Right hindlimb (tissue), 1 donor: ENCODE results near the gene DNALI1.
"Not testable (repeated sequence)": the region's sequence is repeated elsewhere in the genome, so short reads cannot be mapped to it uniquely, and the experiment has no call there.

Source experiments
- DNase-seq: peaks from one replicate; pipeline ENCODE4 v3.0.0-alpha.2; 2018

The DNALI1 gene

DNA sequence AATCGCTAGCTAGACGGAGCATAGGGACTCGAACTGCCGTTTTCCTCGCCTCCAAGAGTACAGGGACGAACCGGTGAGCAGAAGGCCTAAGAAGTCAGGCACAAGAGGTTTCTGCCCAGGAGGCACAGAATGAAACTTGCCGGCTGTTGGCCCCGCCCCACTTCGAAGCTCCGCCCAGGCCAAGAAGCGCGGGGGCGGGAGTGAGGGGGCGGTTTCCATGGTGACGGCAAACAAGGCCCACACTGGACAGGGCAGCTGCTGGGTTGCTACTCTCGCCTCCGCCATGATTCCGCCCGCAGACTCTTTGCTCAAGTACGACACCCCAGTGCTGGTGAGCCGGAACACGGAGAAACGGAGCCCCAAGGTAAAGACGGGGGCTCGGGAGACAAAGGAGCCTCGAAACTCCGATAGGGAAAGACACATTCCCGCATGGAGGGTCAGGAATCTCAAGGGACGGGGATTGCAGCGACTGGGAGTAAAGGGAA, at the start of gene DNALI1:
Gene DNALI1, plus strand, starts transcription at position 229 of the 485 bp plus-strand sequence. Its CDS starts 55 bp downstream, at position 284.
- peak; percentile 92 for DNase-seq

DNA sequence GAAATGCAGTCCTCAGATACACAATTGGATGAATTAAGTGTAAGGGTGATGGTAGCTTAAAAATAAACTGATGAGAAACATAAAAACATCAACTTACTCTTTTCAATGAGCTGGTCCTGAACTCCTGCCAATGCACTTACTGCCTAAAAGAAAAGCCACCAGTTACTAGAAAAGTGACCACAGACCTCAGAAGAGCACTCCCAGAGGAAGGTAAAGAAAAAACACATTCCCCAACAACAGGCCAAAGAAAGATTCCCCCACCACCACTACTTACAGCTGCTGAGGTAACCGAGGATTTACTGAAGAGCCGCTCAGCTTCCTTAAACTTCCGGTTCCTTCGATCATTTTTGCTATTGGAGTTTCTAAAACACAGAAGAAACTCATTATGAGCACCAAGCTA, 47.6 kb upstream of the DNALI1 start:
- no peak for DNase-seq

DNA sequence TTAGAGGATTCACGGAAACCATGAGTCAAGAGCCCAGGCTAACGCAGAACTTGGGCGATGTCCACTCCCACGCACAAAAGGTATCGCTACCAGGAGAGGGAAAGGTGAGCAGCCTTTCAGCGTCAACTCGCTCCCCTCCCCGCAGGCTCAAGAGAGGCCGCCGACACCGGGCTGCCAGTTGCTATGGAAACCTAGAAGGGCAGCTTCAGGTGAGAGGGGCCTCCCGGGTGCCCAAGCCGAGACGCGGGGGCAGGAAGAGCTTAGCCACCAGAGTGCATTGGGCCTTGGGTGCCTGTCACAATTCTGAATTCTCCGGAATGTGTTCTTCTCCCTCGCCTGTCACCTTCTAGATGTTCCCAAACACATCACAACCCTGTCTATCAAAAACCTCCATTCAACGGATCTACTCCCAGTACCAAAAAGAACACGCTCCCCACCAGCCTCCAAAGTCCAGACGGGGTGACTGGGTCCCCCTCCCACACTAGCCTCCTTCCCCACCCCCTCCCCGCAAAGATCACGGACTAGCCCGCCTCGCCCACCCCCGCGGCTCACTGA, 42.9 kb upstream of the DNALI1 start:
- peak; percentile 39 for DNase-seq

DNA sequence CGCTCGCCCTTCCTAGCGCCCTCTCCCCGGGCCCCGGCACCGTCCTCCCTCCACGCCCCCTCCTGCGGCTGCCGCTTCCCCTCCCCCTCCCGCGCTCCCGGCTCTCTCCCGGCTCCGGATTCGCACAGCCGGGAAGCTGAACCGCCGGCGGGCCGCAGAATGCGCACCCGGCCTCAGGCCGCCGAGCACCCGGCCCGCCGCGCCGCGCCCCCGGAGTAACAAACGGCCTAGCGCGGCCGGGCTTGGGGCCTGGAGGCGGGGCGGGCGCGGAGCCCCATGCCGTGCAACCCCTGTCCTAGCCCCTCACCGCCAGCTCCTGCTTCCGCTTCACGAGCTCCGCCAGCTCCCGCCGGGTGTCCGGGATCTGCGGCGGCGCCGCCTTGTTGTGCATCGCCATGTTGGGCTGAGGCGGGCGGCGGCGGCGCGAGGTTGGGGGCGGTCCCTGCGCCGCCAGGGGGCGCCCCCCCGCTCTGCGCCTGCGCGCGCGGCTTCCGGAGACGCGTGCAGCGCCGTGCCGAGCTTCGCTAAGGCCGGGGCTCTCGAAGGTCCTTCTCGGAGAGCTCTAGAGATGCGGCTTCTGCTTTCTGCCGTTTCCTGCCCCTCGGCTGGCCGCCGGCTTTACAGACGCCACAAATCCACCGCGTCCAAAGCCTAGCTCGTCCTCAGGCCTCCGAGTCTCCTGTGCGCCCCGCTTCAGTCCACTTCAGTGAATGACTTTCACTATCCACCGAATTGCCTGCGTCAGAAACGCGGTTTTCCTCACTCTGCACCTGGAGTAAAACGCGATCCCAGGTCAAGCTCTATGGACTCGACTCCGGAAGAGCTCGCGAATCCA, 42.2 kb upstream of the DNALI1 start, which contains the start of gene MEAF6:
Gene MEAF6, minus strand, starts transcription at position 417 of the 835 bp plus-strand sequence. Its CDS starts 20 bp downstream, at position 397.
- peak; percentile 91 for DNase-seq

DNA sequence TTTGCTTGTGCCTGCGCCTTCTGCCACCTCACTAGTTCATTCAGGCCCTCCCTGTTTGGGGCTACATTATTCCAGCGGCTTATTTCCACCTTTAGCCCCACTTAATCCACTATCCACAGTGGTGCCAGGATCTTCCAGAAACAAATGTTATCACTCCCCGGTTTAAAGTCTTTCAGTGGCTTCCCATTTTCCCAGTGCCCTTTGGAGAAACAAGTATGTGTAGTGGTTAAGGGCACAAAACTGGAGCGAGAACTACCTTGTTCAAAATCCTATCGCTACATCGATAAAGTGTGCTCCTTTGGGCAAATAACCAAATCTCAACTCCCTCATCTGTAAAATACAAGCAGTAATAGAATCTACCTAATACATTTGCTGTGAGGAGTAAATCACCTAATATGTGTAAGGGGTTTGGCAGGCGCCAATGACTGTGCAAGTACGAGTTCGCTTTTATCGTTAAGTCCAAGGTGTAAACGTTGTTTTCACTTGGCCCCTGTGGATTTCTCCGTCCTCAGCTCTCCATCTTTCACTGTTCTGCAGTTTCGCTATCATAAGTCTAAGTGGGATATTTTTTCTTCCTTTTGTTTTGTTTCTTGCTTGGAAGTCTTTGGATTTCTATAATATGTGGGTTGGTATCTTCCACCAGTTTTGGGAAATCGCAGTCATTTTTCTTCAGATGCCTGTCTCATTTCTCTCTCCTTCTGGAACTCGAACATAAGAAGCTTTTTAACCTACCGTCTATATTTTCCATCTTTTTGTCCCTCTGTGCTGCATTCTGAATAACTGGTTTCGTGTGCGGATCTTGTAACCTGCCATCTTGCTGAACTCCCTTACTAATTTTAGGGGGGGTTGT, 41.3 kb upstream of the DNALI1 start:
- DNase-seq, result no peak

DNA sequence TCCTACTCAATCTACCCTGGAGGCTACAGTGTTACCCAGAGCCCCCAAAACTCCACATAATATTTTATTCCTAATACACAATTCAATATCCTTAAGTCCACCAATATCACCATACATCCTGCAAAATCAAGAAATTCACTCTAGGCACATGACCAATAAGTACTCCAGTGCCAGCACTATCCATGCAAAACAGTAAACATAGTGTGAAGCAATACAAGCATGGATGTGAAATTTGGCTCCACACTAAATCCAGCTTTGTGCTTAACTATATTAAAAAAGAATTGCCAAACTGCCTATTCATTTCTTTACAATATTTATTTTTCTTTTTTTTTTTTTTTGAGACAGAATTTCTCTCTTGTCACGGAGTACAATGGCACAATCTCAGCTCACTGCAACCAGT, 39.2 kb upstream of the DNALI1 start:
- no peak for DNase-seq

DNA sequence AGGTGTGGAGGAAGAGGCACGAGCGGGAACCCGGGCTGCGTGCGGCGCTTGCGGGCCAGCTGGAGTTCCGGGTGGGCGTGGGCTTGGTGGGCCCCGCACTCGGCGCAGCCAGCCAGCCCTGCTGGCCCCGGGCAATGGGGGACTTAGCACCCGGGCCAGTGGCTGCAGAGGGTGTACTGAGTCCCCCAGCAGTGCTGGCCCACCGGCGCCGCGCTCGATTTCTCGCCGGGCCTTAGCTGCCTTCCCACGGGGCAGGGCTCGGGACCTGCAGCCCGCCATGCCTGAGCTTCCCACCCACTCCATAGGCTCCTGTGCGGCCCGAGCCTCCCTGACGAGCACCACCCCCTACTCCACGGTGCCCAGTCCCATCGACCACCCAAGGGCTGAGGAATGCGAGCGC, 38.5 kb upstream of the DNALI1 start:
- not testable (repeated sequence) for DNase-seq

DNA sequence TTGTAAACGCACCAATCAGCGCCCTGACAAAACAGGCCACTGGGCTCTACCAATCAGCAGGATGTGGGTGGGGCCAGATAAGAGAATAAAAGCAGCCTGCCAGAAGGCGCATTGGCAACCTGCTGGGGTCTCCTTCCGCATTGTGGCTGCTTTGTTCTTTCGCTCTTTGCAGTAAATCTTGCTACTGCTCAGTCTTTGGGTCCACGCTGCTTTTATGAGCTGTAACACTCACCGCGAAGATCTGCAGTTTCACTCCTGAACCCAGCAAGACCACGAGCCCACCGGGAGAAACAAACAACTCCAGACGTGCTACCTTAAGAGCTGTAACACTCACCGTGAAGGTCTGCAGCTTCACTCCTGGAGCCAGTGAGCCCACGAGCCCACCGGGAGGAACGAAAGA, 37.8 kb upstream of the DNALI1 start:
- not testable (repeated sequence) for DNase-seq

DNA sequence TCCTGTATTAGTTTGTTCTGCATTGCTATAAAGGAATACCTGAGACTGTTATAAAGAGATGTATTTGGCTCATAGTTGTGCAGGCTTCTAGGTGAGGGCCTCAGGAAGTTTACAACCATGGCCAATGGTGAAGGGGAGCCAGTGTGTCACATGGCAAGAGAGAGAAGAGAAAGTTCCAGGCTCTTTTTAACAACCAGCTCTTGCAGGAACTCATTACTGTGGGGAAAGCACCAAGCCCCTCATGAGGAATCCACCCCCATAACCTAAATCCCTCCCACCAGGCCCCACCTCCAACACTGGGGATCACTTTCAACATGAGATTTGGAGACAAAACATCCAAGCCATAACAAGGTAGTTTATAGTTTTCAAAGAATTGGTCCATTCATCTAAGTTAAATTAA, 37.1 kb upstream of the DNALI1 start:
- DNase-seq, result no peak

DNA sequence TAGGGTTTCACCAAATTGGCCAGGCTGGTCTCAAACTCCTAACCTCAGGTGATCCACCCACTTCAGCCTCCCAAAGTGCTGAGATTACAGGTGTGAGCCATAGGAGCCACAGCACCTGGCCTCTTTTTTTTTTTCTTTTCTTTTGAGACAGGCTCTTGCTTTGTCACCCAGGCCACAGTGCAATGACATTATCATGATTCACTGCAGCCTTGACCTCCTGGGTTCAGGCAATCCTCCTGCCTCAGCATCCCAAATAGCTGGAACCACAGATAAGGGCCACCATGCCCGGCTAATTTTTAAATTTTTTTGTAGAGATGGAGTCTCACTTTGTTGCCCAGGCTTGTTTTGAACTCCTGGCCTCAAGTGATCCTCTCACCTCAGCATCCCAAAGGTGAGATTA, 26.9 kb upstream of the DNALI1 start:
- DNase-seq, result not testable (repeated sequence)

DNA sequence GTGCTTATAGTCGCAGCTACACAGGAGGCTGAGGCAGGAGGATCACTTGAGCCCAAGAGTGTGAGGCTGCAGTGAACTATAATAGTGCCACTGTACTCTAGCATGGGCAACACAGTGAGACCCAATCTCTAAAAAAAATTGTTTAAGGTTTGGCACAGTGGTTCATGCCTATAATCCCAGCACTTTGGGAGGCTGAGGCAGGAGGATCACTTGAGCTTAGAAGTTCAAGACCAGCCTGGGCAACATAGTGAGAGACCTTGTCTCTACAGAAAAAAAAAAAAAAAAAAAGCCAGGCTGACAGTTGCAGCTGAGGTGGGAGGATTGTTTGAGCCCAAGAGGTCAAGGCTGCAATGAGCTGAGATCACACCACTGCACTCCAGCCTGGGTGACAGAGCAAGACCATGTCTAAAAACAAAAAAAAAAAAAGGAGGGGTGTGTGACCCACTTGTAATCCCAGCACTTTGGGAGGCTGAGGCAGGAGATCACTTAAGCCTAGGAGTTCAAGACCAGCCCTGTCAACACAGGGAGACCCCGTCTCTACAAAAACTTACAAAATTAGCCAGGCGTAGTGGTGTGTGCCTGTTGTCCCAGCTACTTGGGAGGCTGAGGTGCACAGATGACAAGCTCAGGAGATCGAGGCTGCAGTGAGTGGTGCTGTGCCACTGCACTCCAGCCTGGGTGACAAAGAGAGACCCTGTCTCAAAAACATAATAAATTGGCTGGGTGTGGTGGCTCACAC, 24.2 kb upstream of the DNALI1 start:
- DNase-seq, result not testable (repeated sequence)

DNA sequence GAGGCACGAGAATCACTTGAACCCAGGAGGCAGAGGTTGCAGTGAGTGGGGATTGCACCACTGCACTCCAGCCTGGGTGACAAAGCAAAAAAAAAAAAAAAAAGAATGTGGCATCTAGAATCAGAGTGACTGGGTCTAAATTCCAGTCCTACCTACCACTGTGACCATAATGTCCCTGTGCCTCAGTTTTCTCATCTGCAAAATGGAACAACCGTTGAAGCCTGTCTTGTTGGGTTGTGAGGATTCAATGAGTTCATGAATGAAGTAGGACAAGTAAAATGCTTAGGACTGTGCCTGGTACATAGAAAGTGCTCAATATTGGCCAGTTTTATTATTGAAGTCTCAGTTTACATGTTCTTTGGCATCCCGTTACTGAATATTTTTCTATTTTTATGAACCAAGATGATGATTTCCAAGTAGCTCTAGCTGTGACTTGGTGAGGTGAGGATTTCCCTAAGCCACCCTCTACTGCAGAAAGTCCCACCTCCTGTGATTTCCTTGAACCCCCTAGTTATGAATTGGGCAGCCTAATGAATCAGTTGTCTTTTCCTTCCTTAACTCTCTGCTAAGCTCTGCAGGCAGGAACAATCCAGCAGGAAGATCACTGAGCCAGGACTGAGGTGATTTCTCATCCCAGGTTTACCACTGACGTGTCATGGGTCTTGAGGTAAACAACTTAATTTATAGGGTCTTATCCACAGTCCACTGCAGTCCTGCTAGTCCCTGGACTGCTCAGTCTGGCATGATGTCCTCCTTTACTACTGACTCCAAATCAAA, 23.2 kb upstream of the DNALI1 start:
- no peak for DNase-seq

DNA sequence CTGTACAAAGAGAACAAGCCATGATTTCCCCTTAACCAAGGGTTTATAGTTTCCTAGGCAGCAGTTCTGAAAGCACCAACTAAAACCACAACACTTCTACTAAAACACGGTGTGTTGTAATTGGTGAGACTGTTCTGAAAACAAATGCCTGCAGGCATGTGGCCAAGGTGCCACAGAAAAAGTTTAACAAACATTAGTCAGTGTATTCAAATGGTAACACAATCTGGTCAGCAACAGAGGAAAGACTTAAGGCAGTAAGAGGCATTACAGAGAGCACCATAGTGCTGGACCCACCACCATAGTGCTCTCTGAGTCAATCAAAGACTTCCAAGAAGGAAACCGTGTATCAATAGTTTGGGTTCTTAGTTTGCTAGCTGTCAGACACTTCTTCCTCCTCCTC, 19.4 kb upstream of the DNALI1 start:
- DNase-seq, result no peak

DNA sequence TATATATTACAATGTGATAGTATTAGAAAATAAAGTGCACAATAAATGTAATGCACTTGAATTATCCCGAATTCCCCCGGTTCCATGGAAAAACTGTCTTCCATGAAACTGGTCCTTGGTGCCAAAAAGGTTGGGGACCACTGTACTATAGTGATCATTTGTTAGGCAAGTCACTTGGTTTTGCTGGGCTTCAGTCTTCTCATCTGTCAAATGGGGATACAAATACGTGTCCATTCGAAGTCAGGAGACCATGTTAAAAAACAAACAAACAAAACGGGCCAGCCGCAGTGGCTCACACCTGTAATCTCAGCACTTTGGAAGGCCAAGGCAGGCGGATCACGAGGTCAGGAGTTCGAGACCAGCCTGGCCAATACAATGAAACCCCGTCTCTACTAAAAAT, 17.6 kb upstream of the DNALI1 start:
- DNase-seq, result not testable (repeated sequence)

DNA sequence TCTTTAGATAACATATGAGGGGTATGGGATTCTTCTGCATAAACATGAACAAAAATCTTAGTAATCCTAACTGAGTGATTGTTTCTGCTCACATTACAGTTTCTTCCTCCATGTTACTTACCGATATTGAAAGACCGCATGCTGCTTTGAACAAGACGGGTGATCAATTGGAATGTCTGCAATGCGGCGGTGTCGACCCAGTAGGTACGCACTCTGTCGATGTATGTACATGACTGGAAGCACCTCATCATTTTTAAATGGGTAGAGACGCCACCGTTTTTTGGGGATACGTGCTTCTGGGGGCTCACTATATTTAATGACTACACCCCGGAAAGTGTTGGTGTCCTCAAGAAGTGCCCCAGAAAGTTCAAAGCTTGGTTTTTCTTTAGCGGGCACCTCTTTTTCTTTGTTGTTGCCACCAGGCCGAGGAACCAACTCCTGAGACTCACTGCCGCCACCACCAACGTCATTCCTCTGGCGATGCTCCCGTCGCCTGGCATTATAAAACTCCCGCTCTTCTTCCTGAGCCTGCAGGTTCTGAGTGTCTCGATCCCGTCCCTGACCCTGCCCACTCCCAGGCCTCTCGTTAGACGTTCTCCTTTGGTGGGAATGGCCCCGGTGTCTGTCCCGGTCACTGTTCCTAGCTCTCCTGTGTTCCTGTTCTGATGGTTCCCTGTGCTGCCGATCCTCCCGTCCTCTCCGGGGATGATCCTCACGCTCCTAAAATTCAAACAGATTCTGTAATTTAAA, 16.5 kb upstream of the DNALI1 start:
- no peak for DNase-seq

DNA sequence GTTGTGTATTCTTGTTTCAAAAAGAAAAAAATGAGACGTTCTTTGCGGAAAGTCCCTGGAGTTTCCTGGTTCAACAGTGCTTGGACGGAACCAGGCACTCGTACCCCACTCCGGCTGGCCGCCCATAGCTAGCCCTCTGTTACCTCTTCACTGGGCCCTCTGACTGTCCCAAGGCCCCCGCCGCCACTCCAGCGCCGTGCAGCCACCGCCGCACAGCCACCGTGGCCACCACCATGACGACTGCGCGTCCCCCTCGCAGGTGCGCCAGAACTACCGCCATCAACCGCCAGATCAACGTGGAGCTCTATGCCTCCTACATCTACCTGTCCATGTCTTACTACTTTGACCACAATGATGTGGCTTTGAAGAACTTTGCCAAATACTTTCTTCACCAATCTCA, 12.2 kb upstream of the DNALI1 start:
- no peak for DNase-seq

DNA sequence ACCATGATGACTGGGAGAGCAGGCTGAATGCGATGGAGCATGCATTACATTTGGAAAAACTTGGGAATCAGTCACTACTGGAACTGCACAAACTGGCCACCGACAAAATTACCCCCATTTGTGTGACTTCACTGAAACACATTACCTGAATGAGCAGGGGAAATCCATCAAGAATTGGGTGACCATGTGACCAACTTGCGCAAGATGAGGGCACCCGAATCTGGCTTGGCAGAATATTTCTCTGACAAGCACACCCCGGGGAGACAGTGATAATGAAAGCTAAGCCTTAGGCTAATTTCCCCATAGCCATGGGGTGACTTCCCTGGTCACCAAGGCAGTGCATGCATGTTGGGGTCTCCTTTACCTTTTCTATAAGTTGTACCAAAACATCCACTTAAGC, 11.7 kb upstream of the DNALI1 start:
- no peak for DNase-seq

DNA sequence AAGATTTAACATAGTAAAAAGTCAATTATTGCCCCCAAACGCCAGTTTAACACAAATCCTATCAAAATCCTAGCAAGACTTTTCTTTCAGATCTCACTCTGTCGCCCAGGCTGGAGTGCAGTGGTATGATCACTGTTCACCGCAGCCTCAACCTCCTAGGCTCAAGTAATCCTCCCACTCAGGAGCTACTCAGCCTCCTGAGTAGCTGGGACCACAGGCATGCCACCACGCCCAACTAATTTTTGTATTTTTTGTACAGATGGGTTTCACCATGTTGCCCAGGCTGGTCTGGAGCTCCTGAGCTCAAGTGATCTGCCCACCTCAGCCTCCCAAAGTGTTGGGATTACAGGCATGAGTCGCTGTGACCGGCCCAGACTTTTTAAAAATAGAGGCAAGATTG, 7.4 kb upstream of the DNALI1 start:
- no peak for DNase-seq

DNA sequence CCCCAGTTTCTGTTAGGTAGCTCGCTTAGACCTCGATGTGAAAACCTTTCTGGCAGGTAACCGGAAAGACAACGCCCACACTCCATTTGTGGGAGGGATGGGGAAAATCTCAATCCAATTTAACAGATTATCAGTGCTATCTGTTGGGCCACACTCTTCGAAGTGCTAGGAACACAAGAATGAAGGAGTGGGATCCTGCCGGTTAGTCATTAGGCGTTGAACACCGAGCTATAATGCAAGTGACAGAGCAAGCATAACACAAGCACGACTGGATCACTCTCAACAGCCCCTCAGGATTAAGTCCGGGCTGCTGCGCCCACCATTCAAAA, 3.2 kb upstream of the DNALI1 start:
- DNase-seq, result no peak

DNA sequence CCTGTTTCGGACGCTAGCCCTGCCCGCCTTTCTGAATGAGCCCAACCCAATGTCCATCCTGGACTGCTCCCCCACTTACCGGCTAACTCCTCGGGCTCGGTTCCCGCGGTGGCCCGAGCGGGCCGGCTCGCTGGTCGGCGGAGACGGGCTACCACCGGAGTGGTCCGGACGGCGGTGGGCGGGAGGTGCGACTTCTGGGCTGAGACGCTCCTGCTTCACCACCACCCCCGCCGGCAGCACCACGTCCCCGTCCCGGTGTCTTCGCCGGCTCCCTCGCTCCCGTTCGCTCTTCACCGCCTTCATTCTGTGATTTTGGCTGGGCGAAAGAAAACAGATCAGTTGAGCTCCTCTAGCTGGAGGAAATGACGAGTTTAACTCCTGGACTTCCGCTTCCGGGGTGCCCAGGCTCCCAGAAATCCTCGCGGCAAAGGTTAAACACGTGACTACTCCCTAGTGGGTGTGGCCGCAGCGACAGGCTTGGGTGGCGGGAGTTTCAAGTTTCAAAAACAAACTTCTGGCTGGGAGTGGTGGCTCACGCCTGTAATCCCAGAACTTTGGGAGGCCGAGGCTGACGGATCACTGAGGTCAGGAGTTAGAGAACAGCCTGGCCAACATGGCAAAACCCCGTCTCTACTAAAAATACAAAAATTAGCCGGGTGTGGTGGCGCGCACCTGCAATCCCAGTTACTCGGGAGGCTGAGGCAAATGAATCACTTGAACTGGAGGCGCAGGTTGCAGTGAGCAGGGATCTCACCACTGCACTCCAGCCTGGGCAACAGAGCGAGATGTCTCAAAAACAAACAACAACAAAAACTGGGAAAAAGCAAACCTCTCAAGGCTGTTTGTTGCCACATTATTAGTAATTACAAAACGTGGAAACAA, 2.6 kb upstream of the DNALI1 start, which contains the start of gene SNIP1:
Gene SNIP1, minus strand, starts transcription at position 367 of the 882 bp plus-strand sequence. Its CDS starts 64 bp downstream, at position 303.
- peak; percentile 94 for DNase-seq
